Ishikawa (cell line): ENCODE measurements around the gene COLQ.

Experiments
- CEBPB ChIP-seq: IDR thresholded peaks from 2 replicates; pipeline ENCODE4 v1.6.1; 2012
- CREB1 ChIP-seq: IDR thresholded peaks from 2 replicates; pipeline ENCODE4 v1.6.1; 2012; ENCODE audit warnings: low read depth
- EGR1 ChIP-seq: IDR thresholded peaks from 2 replicates; pipeline ENCODE4 v1.6.1; 2012
- REST ChIP-seq: IDR thresholded peaks from 2 replicates; pipeline ENCODE4 v1.6.1; 2012; ENCODE audit warnings: low read depth, mild to moderate bottlenecking

GRCh38 chr3:15563190-15563589 is 41.7 kb upstream of the COLQ start:
- no peak for TF ChIP-seq CREB1
- TF ChIP-seq CEBPB, result no peak
- no peak for TF ChIP-seq EGR1
- TF ChIP-seq REST, result no peak
